ENCODE measurements around the gene MRPS15.

DNA sequence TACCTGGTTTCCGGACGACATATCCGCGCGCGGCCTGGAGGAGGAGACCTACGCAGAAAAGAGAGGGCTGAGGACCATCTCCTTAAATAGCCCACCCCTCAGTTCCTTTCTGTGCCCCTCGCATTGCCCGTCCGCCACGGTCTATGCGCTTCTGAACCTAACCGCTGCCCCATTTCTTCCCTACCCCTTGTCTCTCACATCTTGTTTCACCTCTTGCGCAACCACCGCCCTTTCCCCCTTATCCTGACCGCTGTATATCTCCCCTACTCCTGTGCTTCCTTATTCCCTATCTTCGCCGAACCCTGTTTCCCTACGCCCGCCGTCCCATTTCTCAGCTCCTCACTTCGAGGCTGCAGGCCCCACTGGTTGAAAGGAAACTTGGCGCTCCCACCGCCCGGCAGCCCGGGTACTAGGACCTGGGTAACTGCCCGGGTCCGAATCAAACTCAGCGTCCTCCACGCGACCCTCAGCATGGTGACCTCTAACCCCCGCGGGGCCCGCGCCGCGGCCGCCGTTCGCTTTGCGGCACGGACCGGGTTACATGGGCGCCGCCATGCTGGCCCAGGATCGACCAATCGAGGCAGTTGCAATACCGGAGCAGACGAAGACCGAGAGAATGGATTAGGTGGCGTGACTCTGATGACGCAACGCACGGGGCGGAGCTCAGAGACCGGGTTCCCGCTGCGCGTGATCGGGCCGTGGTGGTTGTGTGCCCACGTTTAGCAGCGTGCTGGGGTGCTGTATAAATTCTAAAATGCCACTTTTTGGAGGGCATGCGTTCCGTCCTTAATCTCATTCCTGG lies at the start of gene MRPS15:
- TF ChIP-seq, protein P1, sequence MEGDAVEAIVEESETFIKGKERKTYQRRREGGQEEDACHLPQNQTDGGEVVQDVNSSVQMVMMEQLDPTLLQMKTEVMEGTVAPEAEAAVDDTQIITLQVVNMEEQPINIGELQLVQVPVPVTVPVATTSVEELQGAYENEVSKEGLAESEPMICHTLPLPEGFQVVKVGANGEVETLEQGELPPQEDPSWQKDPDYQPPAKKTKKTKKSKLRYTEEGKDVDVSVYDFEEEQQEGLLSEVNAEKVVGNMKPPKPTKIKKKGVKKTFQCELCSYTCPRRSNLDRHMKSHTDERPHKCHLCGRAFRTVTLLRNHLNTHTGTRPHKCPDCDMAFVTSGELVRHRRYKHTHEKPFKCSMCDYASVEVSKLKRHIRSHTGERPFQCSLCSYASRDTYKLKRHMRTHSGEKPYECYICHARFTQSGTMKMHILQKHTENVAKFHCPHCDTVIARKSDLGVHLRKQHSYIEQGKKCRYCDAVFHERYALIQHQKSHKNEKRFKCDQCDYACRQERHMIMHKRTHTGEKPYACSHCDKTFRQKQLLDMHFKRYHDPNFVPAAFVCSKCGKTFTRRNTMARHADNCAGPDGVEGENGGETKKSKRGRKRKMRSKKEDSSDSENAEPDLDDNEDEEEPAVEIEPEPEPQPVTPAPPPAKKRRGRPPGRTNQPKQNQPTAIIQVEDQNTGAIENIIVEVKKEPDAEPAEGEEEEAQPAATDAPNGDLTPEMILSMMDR (conservative IDR thresholded peaks at IDR 0.05; ENCODE audit: low read depth, low read length) = no peak
- TF ChIP-seq EZH2 (IDR thresholded peaks at IDR 0.05; ENCODE audit: borderline replicate concordance, low read depth, low read length, poor library complexity, severe bottlenecking) = no peak
